Adrenal gland (tissue), 12 donors: ENCODE data around the gene SOD1. TPM values are rescaled to one million over a fixed set of nuclear protein-coding genes. Genes with fewer than 3 reads are reported as not detected.

Experiments
- DNase-seq, 7 donors: peaks; one replicate each; pipeline ENCODE4 v3.0.0-alpha.2; 2019 to 2020
- H3K27ac ChIP-seq, 5 donors: fragments of 200-600 bp; sonication (generic) in 4 of 5; 1 replicate in 3 of 5; 2 replicates in 2 of 5; pipeline versions ENCODE4 v1.5.1 to v1.8.0; 2016 to 2020; ENCODE audit warnings: mild to moderate bottlenecking in 1 of 5
- H3K27me3 ChIP-seq: fragments of 200-600 bp; 2 replicates; pipeline ENCODE4 v1.8.0; 2021
- H3K36me3 ChIP-seq, 2 donors: fragments of 200-600 bp; replicated peaks in 1 of 2; 1 replicate in 1 of 2; 2 replicates in 1 of 2; pipeline versions ENCODE4 v1.5.1 to v1.8.0; 2018 to 2022
- H3K4me1 ChIP-seq, 2 donors: fragments of 200-600 bp; replicated peaks in 1 of 2; 1 replicate in 1 of 2; 2 replicates in 1 of 2; pipeline versions ENCODE4 v1.5.1 to v1.8.0; 2018 to 2021
- H3K4me3 ChIP-seq, 4 donors: fragments of 200-600 bp; sonication (generic) in 3 of 4; one replicate each; pipeline ENCODE4 v1.5.1; 2016 to 2018
- H3K9me3 ChIP-seq, 3 donors: fragments of 200-600 bp; sonication (generic) in 1 of 3; replicated peaks in 1 of 3; 1 replicate in 2 of 3; 2 replicates in 1 of 3; pipeline versions ENCODE4 v1.5.1 to v1.8.0; 2016 to 2021
- CTCF ChIP-seq, 6 experiments: fragments of 450-650 bp in 4 of 6; fragments of 200-600 bp in 2 of 6; sonication (generic) in 1 of 6; IDR thresholded peaks; 1 replicate in 5 of 6; 2 replicates in 1 of 6; pipeline versions ENCODE4 v1.5.1 to v1.8.0; 2016 to 2021; ENCODE audit warnings: antibody characterized with exemption in 6 of 6, mild to moderate bottlenecking in 2 of 6, moderate library complexity in 1 of 6
- POLR2A ChIP-seq, 2 donors: fragments of 450-650 bp; IDR thresholded peaks; one replicate each; pipeline ENCODE4 v1.6.1; 2017; ENCODE audit warnings: antibody characterized with exemption in 2 of 2, mild to moderate bottlenecking in 2 of 2, moderate library complexity in 1 of 2
- WGBS, 4 donors: extraction: QIAGEN DNeasy Blood & Tissue Kit in 2 of 4; methylation state at CpG; one replicate each; pipeline versions ENCODE4 v1.1.5 to v1.1.7; 2013 to 2017; 5-methylcytosine and 5-hydroxymethylcytosine counted together
- intact Hi-C, 2 donors: fragments of 100-400 bp; cut with DNase I; formaldehyde crosslinking; loops; one replicate each; pipeline versions ENCODE4 v1.14.1 to v1.15.0; 2022 to 2023
- polyA plus RNA-seq, 3 donors: library from polyadenylated mRNA; stranded (reverse); fragments of 200-250 nt in 2 of 3; fragments of 350-450 nt in 1 of 3; fragmentation: Illumina TruSeq in 1 of 3; extraction: RNeasy Lipid Tissue Mini Kit (QIAGEN cat#74804) in 1 of 3; gene quantifications; one replicate each; pipeline ENCODE4 v1.2.3, GENCODE V29; 2013 to 2014
- total RNA-seq, 9 donors: library from RNA; depleted of rRNA in 4 of 9; stranded (reverse); fragments of >200 nt in 4 of 9; fragments of 120-200 nt in 1 of 9; fragmentation: NEBNext Ultra II Directional in 1 of 9; extraction: Animal tissue kit (Norgen Biotek cat#: 25700) in 1 of 9; gene quantifications; one replicate each; pipeline versions ENCODE4 v1.1.0 to v1.2.4, GENCODE V29; 2013 to 2023
- donor health status: healthy with polysubstance abuse.
- donor health status: Bipolar disorder and iron deficiency.
- donor health status: DM: yes; HTN: yes; CAD: no.
- donor health status: DM: no; HTN: no; CAD: no.
- donor health status: DM: no; HTN: no; CAD: no.
- donor health status: DM: yes; HTN: yes; CAD: no.

The SOD1 gene
- total and polyA plus RNA-seq, 12 donors: 361 to 1,287 (median 570) TPM

DNA sequence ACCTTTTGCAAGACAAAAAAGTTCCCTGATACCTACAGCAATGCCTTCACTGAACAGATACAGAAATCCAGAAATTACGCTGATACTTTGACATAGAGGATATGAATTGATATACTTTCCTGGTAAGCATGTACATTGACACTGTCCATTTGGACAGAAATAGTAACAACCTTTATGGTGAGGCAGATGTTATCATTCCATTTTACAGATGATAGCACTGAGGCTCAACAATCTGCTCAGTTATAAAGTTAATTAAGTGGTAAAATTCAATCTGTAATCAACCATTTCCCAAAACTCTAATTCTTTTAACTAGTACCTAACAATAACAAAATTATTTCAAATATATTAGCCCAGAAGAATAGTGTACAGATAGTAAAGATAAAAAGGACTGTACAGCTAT, 51.8 kb downstream of the SOD1 start:
- WGBS, 4 donors: 87 to 100% (median 98%) methylated on average over 1 of the region's 1 CpG
- Histone ChIP-seq H3K4me3 (no peak overlapping the region), H3K4me1 (peaks cover 10 to 58% of the 10 kb centered on the region in 2 donors), H3K27ac (no peak overlapping the region), H3K27me3 (no peaks in the 10 kb centered on the region), H3K36me3 (no peaks in the 10 kb centered on the region), H3K9me3 (no peaks in the 10 kb centered on the region)
- TF ChIP-seq POLR2A (IDR thresholded peaks at IDR 0.05): no peak
- no peak for TF ChIP-seq CTCF (IDR thresholded peaks at IDR 0.05)
- intact Hi-C loops: no loop called here
- no peak for DNase-seq

DNA sequence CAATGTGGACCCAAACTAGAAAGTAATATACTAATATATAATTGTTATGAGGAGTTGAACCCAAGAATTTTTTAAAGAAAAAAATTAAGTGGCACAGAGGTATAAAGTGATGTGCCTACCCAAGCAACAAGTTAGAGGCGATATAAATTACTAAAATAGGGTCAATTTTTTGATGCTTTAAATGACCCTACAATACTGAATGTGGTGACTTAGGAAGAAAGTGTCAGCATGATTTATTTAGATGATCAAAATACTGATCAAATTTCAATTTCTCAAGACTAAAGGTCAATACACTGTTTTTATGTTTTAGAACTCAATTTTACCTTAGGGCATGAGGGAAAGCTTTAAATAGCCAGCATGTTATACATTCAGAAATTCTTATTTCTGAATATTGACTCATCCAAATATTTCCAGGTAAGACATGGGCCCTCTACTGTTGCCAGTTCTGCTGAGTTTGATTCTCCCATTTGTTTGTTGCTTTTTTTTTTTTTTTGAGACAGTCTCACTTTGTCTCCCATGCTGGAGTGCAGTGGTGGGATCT, 52.3 kb downstream of the SOD1 start:
- peaks cover 12 to 58% of the 10 kb centered on the region in 2 donors for H3K4me1 ChIP-seq
- no peak overlapping the region for H3K4me3 ChIP-seq
- no peak overlapping the region for H3K27ac ChIP-seq
- DNase-seq: no peak
- TF ChIP-seq POLR2A (IDR thresholded peaks at IDR 0.05): no peak
- no peak for TF ChIP-seq CTCF (IDR thresholded peaks at IDR 0.05)
- intact Hi-C loops: no loop called here
- H3K9me3 ChIP-seq: no peaks in the 10 kb centered on the region
- H3K36me3 ChIP-seq: no peaks in the 10 kb centered on the region
- H3K27me3 ChIP-seq: no peaks in the 10 kb centered on the region
- WGBS, 4 donors: 95 to 100% (median 100%) methylated on average over 1 of the region's 1 CpG

GRCh38 chr21:31713115-31713514, 53.6 kb downstream of the SOD1 start:
- H3K27me3 ChIP-seq: no peaks in the 10 kb centered on the region

DNA sequence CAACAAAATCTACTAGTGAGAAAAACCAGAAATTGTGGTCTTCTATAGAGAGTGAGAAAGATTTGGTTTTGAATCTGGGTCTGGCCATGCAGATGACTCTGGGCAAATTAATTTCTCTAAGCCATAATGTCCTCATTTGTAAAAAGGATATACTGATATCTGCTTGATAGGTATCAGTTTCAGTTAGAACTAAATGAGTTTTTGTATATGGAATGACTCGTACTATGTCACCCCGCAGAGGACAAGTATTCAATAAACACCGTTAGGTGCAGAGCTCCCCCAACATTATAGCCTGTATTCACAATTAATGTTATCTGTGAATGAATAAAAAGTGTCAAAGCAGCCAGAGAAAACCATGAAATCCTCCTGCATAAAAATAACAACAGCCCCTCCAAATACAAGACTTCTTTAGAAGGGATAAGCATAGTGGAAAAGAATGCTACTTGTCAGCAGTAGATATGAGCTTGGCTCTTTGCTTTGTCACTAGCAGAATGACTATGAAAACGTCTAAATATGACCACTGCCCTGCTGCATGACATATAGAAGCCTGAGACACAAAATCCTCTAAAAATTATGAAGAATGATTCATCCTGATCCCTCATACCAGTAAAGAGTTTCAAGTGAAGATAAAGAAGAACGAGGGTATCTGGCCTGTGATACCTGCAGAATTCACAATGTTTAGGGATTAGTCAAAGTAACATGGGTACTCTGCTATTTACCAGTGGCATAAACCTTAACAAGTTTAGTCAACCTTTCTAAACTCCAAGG, 54.7 kb downstream of the SOD1 start:
- TF ChIP-seq CTCF (IDR thresholded peaks at IDR 0.05) (no peak), POLR2A (IDR thresholded peaks at IDR 0.05) (no peak)
- no peaks in the 10 kb centered on the region for H3K36me3 ChIP-seq
- peaks cover 12 to 53% of the 10 kb centered on the region in 2 donors for H3K4me1 ChIP-seq
- no peak overlapping the region for H3K27ac ChIP-seq
- no peaks in the 10 kb centered on the region for H3K27me3 ChIP-seq
- WGBS, 4 donors: 72 to 81% (median 75%) methylated on average over 5 of the region's 5 CpGs
- H3K9me3 ChIP-seq: no peaks in the 10 kb centered on the region
- H3K4me3 ChIP-seq: no peak overlapping the region
- no peak for DNase-seq
- intact Hi-C loops: no loop called here

More at GRCh38 chr21:31713115-31713514, 53.6 kb downstream of the SOD1 start:
- no peak overlapping the region for H3K4me3 ChIP-seq
- TF ChIP-seq POLR2A (IDR thresholded peaks at IDR 0.05): no peak
- no peak for TF ChIP-seq CTCF (IDR thresholded peaks at IDR 0.05)
- no peak for DNase-seq
- no peaks in the 10 kb centered on the region for H3K9me3 ChIP-seq
- 35 to 60% (median 54%) methylated on average over 3 of the region's 3 CpGs for WGBS, 4 donors
- H3K27ac ChIP-seq: no peak overlapping the region
- H3K36me3 ChIP-seq: no peaks in the 10 kb centered on the region
- peaks cover 12 to 58% of the 10 kb centered on the region in 2 donors for H3K4me1 ChIP-seq
- intact Hi-C loops: no loop called here
